Caco-2 (cell line): ENCODE results near the gene GNAQ. TPM values are rescaled to one million over a fixed set of nuclear protein-coding genes. Genes with fewer than 3 reads are reported as not detected.

Source experiments
- BruUV-seq: library from RNA; stranded (reverse); fragments of 400-500 nt; replicated peaks from 2 replicates; lab custom pipeline; 2021; lab: Mats Ljungman, UMichigan
- CTCF ChIA-PET: fragments of 300-600 bp; sonication (Branson Sonifier 250); formaldehyde crosslinking; loops from one replicate; lab custom pipeline; 2022; ENCODE audit warnings: antibody characterized with exemption; lab: Charles Lee
- POLR2A ChIA-PET: fragments of 300-600 bp; sonication (Branson Sonifier 250); formaldehyde crosslinking; loops from one replicate; lab custom pipeline; 2022; ENCODE audit warnings: antibody characterized with exemption; lab: Charles Lee
- DNase-seq, 2 experiments: peaks; one replicate each; pipeline versions ENCODE4 v3.0.0 to v3.0.0-alpha.2; 2020 to 2022
- H3K27me3 ChIP-seq: replicated peaks from 2 replicates; pipeline ENCODE4 v1.6.0; 2011; ENCODE audit warnings: low read length; ENCODE audit not compliant: control insufficient read depth, insufficient read depth
- H3K36me3 ChIP-seq: 2 replicates; pipeline ENCODE4 v1.5.1; 2011; ENCODE audit warnings: low read length; ENCODE audit not compliant: control insufficient read depth, insufficient read depth
- H3K4me1 ChIP-seq: fragments of 250-450 bp; sonication (Bioruptor Pico); 2 replicates; pipeline ENCODE4 v1.5.1; 2020; ENCODE audit warnings: mild to moderate bottlenecking
- H3K4me3 ChIP-seq: 2 replicates; pipeline ENCODE4 v1.5.1; 2011; ENCODE audit warnings: low read depth, mild to moderate bottlenecking, control low read depth, low read length
- H3K9me3 ChIP-seq: fragments of 250-450 bp; sonication (Bioruptor Pico); 2 replicates; pipeline ENCODE4 v1.5.1; 2020; ENCODE audit warnings: mild to moderate bottlenecking, moderate library complexity
- H3K27ac Mint-ChIP-seq: one replicate; pipeline ENCODE4 v1.8.0; 2022; ENCODE audit warnings: mixed read lengths; ENCODE audit not compliant: unreplicated experiment
- H3K27me3 Mint-ChIP-seq: one replicate; pipeline ENCODE4 v1.8.0; 2022; ENCODE audit warnings: mixed read lengths; ENCODE audit not compliant: insufficient read depth, unreplicated experiment
- H3K36me3 Mint-ChIP-seq: one replicate; pipeline ENCODE4 v1.8.0; 2022; ENCODE audit warnings: mild to moderate bottlenecking, mixed read lengths; ENCODE audit not compliant: insufficient read depth, unreplicated experiment
- H3K4me1 Mint-ChIP-seq: one replicate; pipeline ENCODE4 v1.8.0; 2022; ENCODE audit warnings: low read depth, mixed read lengths; ENCODE audit not compliant: unreplicated experiment
- H3K4me3 Mint-ChIP-seq: one replicate; pipeline ENCODE4 v1.8.0; 2022; ENCODE audit warnings: mild to moderate bottlenecking, moderate library complexity, mixed read lengths; ENCODE audit not compliant: unreplicated experiment
- H3K9me3 Mint-ChIP-seq: one replicate; pipeline ENCODE4 v1.8.0; 2022; ENCODE audit warnings: mixed read lengths; ENCODE audit not compliant: unreplicated experiment
- intact Hi-C: fragments of 100-400 bp; cut with micrococcal nuclease; formaldehyde crosslinking; loops from one replicate; pipeline ENCODE4 v1.10.0; 2022; ENCODE audit not compliant: unreplicated experiment
- total RNA-seq: library from RNA; stranded (reverse); gene quantifications from 2 replicates; pipeline ENCODE4 v1.2.3, GENCODE V29; 2022
- TF ChIP-seq, protein P1 (sequence below), 2 experiments: fragments of 200-600 bp in 1 of 2; IDR thresholded peaks; 1 replicate in 1 of 2; 2 replicates in 1 of 2; pipeline versions ENCODE4 v1.5.1 to v1.8.0; 2011 to 2022; ENCODE audit warnings: antibody characterized with exemption in 1 of 2, control low read depth in 1 of 2, inconsistent platforms in 1 of 2, low read depth in 1 of 2, low read length in 1 of 2, mild to moderate bottlenecking in 1 of 2, moderate library complexity in 1 of 2; ENCODE audit not compliant: insufficient read depth in 1 of 2, severe bottlenecking in 1 of 2, unreplicated experiment in 1 of 2

The GNAQ gene
- total RNA-seq, 1 experiment from 2014 or later = 10.1 TPM

DNA sequence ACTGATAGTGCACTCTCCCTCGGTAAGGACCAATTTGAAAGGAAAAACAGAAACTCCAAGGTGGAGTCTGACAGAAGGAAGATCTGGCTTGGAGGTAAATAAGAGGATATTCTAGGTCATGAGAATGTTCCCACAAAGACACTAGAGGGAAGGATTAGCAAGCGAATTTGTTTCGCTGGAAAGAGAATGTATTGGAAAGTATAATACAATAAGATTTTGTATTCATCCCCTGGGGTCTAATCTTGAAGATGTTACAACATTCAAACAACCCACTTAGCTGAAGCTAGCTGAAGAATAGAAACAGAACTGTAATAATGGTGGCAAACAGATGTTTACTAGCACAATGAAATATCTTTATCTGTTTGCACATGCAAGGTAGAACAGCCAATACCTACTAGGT lies 158.7 kb downstream of the GNAQ start:
- Histone ChIP-seq H3K4me3 (no peak overlapping the region), H3K9me3 (no peaks in the 10 kb centered on the region), H3K4me1 (no peaks in the 10 kb centered on the region), H3K27me3 (no peaks in the 10 kb centered on the region), H3K36me3 (no peaks in the 10 kb centered on the region)
- intact Hi-C loops = loop anchor here (10.0 kb wide), 1 partner anchor 72 kb away; no protein-coding TSS in a partner anchor
- H3K27ac Mint-ChIP-seq = no peak overlapping the region
- H3K4me3 Mint-ChIP-seq = no peak overlapping the region
- H3K9me3 Mint-ChIP-seq = no peaks in the 10 kb centered on the region
- POLR2A ChIA-PET = no interaction called here
- DNase-seq = no peak
- CTCF ChIA-PET = no interaction called here
- no peaks in the 10 kb centered on the region for H3K4me1 Mint-ChIP-seq
- TF ChIP-seq, protein P1, sequence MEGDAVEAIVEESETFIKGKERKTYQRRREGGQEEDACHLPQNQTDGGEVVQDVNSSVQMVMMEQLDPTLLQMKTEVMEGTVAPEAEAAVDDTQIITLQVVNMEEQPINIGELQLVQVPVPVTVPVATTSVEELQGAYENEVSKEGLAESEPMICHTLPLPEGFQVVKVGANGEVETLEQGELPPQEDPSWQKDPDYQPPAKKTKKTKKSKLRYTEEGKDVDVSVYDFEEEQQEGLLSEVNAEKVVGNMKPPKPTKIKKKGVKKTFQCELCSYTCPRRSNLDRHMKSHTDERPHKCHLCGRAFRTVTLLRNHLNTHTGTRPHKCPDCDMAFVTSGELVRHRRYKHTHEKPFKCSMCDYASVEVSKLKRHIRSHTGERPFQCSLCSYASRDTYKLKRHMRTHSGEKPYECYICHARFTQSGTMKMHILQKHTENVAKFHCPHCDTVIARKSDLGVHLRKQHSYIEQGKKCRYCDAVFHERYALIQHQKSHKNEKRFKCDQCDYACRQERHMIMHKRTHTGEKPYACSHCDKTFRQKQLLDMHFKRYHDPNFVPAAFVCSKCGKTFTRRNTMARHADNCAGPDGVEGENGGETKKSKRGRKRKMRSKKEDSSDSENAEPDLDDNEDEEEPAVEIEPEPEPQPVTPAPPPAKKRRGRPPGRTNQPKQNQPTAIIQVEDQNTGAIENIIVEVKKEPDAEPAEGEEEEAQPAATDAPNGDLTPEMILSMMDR (IDR thresholded peaks at IDR 0.05; ENCODE audit: insufficient read depth in 1 of 2, low read depth in 1 of 2, low read length in 1 of 2, severe bottlenecking in 1 of 2, unreplicated experiment in 1 of 2) = no peak
- no peaks in the 10 kb centered on the region for H3K27me3 Mint-ChIP-seq
- no TSS peak for BruUV-seq
- peaks cover 4% of the 10 kb centered on the region for H3K36me3 Mint-ChIP-seq

DNA sequence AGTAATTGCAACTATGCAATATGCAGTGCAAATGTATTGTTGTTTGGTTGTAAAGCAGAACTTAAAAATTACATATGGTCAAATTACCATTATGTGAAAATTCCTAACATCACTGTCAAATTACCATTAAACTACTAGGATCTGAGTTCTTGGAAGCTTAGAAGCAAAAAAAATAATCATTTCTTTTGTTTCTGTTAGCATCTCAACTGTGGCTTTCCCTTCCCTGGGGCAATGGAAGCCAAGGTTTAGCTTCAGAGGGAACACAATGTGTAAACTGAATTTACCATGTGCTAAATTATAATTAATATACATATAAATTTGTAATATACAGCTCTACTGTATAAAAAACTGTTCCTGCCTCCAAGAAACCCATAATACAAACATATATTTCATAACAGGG lies 159.4 kb downstream of the GNAQ start:
- no peak overlapping the region for H3K4me3 ChIP-seq
- POLR2A ChIA-PET = no interaction called here
- no peaks in the 10 kb centered on the region for H3K9me3 ChIP-seq
- H3K27me3 ChIP-seq = no peaks in the 10 kb centered on the region
- no peak overlapping the region for H3K27ac Mint-ChIP-seq
- no TSS peak for BruUV-seq
- H3K27me3 Mint-ChIP-seq = no peaks in the 10 kb centered on the region
- CTCF ChIA-PET = no interaction called here
- no peaks in the 10 kb centered on the region for H3K36me3 Mint-ChIP-seq
- intact Hi-C loops = loop anchor here (10.0 kb wide), 1 partner anchor 73 kb away; no protein-coding TSS in a partner anchor
- H3K4me3 Mint-ChIP-seq = no peak overlapping the region
- DNase-seq = no peak
- no peaks in the 10 kb centered on the region for H3K4me1 ChIP-seq
- TF ChIP-seq, protein P1 (IDR thresholded peaks at IDR 0.05; ENCODE audit: insufficient read depth in 1 of 2, low read depth in 1 of 2, low read length in 1 of 2, severe bottlenecking in 1 of 2, unreplicated experiment in 1 of 2) = no peak
- no peaks in the 10 kb centered on the region for H3K9me3 Mint-ChIP-seq
- H3K36me3 ChIP-seq = no peaks in the 10 kb centered on the region
- no peaks in the 10 kb centered on the region for H3K4me1 Mint-ChIP-seq

DNA sequence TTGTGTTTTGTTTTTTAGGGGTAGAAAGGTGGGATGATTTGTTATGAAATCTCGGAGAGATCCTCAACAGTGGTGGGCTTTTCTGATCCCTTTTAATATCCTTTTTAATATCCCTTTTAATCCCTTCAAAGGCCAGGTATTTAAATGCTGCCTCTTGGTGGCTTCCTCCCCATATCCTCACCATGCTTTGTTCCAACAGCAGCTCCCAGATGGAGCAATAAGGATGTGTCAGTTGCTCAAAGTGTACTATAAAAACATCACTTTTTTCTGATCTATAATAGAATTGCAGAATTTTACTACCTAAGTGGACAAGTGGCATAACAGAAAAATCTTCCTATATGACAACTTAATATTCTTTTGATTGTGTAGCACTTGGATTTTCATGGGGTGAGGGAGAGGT lies 160.1 kb downstream of the GNAQ start:
- TF ChIP-seq, protein P1 (IDR thresholded peaks at IDR 0.05; ENCODE audit: insufficient read depth in 1 of 2, low read depth in 1 of 2, low read length in 1 of 2, severe bottlenecking in 1 of 2, unreplicated experiment in 1 of 2) = no peak
- ChIA-PET CTCF (no interaction called here), POLR2A (no interaction called here)
- no peak overlapping the region for H3K4me3 ChIP-seq
- no peaks in the 10 kb centered on the region for H3K36me3 ChIP-seq
- no TSS peak for BruUV-seq
- Mint-ChIP-seq H3K27ac (no peak overlapping the region), H3K4me3 (no peak overlapping the region), H3K36me3 (no peaks in the 10 kb centered on the region), H3K4me1 (no peaks in the 10 kb centered on the region), H3K27me3 (no peaks in the 10 kb centered on the region), H3K9me3 (no peaks in the 10 kb centered on the region)
- no peaks in the 10 kb centered on the region for H3K9me3 ChIP-seq
- no peaks in the 10 kb centered on the region for H3K4me1 ChIP-seq
- DNase-seq = no peak
- no peaks in the 10 kb centered on the region for H3K27me3 ChIP-seq
- intact Hi-C loops = loop anchor here (10.0 kb wide), 1 partner anchor 73 kb away; no protein-coding TSS in a partner anchor
